IMR-90 (cell line): Measurements from ENCODE around the gene PID1.

Experiments
- CHD1 ChIP-seq: IDR thresholded peaks from 2 replicates; pipeline ENCODE4 v1.6.1; 2012; ENCODE audit warnings: low read depth, low read length, improper control_type of control experiment
- FOS ChIP-seq: fragments of 150-350 bp; IDR thresholded peaks from 2 replicates; pipeline ENCODE4 v1.6.1; 2016; ENCODE audit warnings: low read depth, low read length
- MXI1 ChIP-seq: IDR thresholded peaks from 2 replicates; pipeline ENCODE4 v1.6.1; 2012; ENCODE audit warnings: low read depth, mild to moderate bottlenecking, low read length, moderate library complexity, borderline replicate concordance
- POLR2A ChIP-seq: IDR thresholded peaks from 2 replicates; pipeline ENCODE4 v1.6.1; 2012; ENCODE audit warnings: mild to moderate bottlenecking, low read depth, low read length
- RAD21 ChIP-seq: IDR thresholded peaks from 2 replicates; pipeline ENCODE4 v1.6.1; 2012; ENCODE audit warnings: low read length, improper control_type of control experiment
- TF ChIP-seq, protein P1 (sequence below): conservative IDR thresholded peaks from 2 replicates; pipeline ENCODE4 v1.5.1; 2012; ENCODE audit warnings: mild to moderate bottlenecking, low read depth, low read length, improper control_type of control experiment
- TF ChIP-seq, protein P2 (sequence below): fragments of 150-350 bp; IDR thresholded peaks from 2 replicates; pipeline ENCODE4 v1.6.1; 2016; ENCODE audit warnings: low read depth, mild to moderate bottlenecking, low read length, moderate library complexity, borderline replicate concordance

DNA sequence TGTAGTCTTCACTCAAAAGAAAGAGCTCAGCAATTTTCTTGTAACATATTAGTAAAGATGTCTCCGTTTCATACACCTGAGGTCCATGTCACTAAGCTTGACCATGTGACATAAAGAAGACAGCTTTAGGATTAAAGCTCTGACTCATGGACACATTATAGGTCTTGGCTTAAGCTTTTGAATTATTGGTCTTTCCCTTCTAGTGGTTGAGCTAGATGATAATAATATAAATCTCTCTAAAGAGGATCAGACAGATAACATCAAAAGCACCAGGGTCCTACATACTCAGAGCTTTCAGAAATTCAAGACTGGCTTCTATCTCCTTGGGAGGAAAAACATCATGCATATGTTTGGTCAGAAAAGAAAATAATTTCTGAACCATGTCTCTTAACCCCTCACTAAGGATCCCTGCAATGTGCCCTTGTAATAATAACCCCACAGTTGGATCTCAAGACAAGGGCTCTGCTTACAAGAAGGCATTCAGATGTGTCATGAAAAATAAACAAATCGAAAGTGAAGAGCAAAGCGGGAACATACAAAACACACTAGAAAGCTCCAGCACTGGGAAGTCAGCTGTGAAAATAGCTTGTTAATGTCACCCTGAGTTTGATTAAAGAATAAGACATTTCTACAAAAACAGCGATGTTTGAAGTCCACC is 174.5 kb downstream of the PID1 start:
- TF ChIP-seq, protein P1, sequence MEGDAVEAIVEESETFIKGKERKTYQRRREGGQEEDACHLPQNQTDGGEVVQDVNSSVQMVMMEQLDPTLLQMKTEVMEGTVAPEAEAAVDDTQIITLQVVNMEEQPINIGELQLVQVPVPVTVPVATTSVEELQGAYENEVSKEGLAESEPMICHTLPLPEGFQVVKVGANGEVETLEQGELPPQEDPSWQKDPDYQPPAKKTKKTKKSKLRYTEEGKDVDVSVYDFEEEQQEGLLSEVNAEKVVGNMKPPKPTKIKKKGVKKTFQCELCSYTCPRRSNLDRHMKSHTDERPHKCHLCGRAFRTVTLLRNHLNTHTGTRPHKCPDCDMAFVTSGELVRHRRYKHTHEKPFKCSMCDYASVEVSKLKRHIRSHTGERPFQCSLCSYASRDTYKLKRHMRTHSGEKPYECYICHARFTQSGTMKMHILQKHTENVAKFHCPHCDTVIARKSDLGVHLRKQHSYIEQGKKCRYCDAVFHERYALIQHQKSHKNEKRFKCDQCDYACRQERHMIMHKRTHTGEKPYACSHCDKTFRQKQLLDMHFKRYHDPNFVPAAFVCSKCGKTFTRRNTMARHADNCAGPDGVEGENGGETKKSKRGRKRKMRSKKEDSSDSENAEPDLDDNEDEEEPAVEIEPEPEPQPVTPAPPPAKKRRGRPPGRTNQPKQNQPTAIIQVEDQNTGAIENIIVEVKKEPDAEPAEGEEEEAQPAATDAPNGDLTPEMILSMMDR: no peak
- TF ChIP-seq POLR2A: no peak
- TF ChIP-seq MXI1: no peak
- TF ChIP-seq FOS: no peak
- TF ChIP-seq, protein P2, sequence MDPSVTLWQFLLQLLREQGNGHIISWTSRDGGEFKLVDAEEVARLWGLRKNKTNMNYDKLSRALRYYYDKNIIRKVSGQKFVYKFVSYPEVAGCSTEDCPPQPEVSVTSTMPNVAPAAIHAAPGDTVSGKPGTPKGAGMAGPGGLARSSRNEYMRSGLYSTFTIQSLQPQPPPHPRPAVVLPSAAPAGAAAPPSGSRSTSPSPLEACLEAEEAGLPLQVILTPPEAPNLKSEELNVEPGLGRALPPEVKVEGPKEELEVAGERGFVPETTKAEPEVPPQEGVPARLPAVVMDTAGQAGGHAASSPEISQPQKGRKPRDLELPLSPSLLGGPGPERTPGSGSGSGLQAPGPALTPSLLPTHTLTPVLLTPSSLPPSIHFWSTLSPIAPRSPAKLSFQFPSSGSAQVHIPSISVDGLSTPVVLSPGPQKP: no peak
- TF ChIP-seq RAD21: no peak
- TF ChIP-seq CHD1: no peak
